Endothelial cell of umbilical vein (primary cell): ENCODE results near the gene EFCAB13. TPM values are rescaled to one million over a fixed set of nuclear protein-coding genes. Genes with fewer than 3 reads are reported as not detected.

Experiments
- BruUV-seq: library from RNA; stranded (reverse); fragments of 400-500 nt; replicated peaks from 2 replicates; lab custom pipeline; 2021; lab: Mats Ljungman, UMichigan
- CTCF ChIA-PET: fragments of 300-600, 350-600 bp; sonication (Branson Sonifier 250); formaldehyde crosslinking; loops from one replicate; lab custom pipeline; 2021; ENCODE audit warnings: antibody characterized with exemption, inconsistent platforms; lab: Charles Lee
- POLR2A ChIA-PET: fragments of 300-600, 350-600 bp; sonication (Branson Sonifier 250); formaldehyde crosslinking; loops from one replicate; lab custom pipeline; 2021; ENCODE audit warnings: antibody characterized with exemption, inconsistent platforms; lab: Charles Lee
- DNase-seq: peaks from one replicate; pipeline ENCODE4 v3.0.0-alpha.2; 2011; ENCODE audit warnings: low read depth, low spot score
- FAIRE-seq: peaks from 2 replicates; lab custom pipeline; 2011; peaks lifted over from hg19 to GRCh38; lab: Jason Lieb, UNC
- H2AFZ ChIP-seq: 2 replicates; pipeline ENCODE4 v1.6.0; 2012; ENCODE audit warnings: low read depth, low read length, control low read depth, inconsistent platforms
- H3K27ac ChIP-seq: 2 replicates; pipeline ENCODE4 v1.5.1; 2011; ENCODE audit warnings: low read depth, mild to moderate bottlenecking, control low read depth, low read length, moderate library complexity; ENCODE audit not compliant: insufficient read depth
- H3K27me3 ChIP-seq, 2 experiments: 2 replicates each; pipeline versions ENCODE4 v1.6.0 to v1.6.1; 2011; ENCODE audit warnings: low read length in 2 of 2, mixed read lengths in 1 of 2; ENCODE audit not compliant: control insufficient read depth in 2 of 2, insufficient read depth in 2 of 2
- H3K36me3 ChIP-seq, 2 experiments: 2 replicates in 1 of 2; 3 replicates in 1 of 2; pipeline ENCODE4 v1.5.1; 2011; ENCODE audit warnings: low read length in 2 of 2, mild to moderate bottlenecking in 1 of 2, moderate library complexity in 1 of 2; ENCODE audit not compliant: control insufficient read depth in 2 of 2, insufficient read depth in 2 of 2; ENCODE audit errors: extremely low read depth in 1 of 2
- H3K4me1 ChIP-seq: 3 replicates; pipeline ENCODE4 v1.5.1; 2011; ENCODE audit warnings: mild to moderate bottlenecking, low read length; ENCODE audit not compliant: control insufficient read depth, insufficient read depth; ENCODE audit errors: extremely low read depth
- H3K4me2 ChIP-seq: 2 replicates; pipeline ENCODE4 v1.6.1; 2011; ENCODE audit warnings: low read length, control low read depth, mixed read lengths; ENCODE audit not compliant: insufficient read depth
- H3K4me3 ChIP-seq, 3 experiments: fragments of 200-600 bp in 1 of 3; sonication (generic), shearing (Covaris generic) in 1 of 3; replicated peaks in 1 of 3; 2 replicates each; pipeline ENCODE4 v1.5.1; 2011 to 2016; ENCODE audit warnings: control low read depth in 3 of 3, low read length in 3 of 3, mild to moderate bottlenecking in 2 of 3, inconsistent platforms in 1 of 3, low read depth in 1 of 3, moderate library complexity in 1 of 3; ENCODE audit not compliant: insufficient read depth in 1 of 3
- H3K79me2 ChIP-seq: 2 replicates; pipeline ENCODE4 v1.6.0; 2012; ENCODE audit warnings: low read length, inconsistent platforms; ENCODE audit not compliant: control insufficient read depth, insufficient read depth
- H3K9ac ChIP-seq: replicated peaks from 2 replicates; pipeline ENCODE3; 2011; ENCODE audit warnings: low read length, control low read depth; ENCODE audit not compliant: insufficient read depth; ENCODE audit errors: extremely low read depth
- H3K9me1 ChIP-seq: replicated peaks from 3 replicates; pipeline ENCODE4 v1.6.0; 2011; ENCODE audit warnings: mild to moderate bottlenecking, low read length; ENCODE audit not compliant: control insufficient read depth, insufficient read depth; ENCODE audit errors: extremely low read depth
- H3K9me3 ChIP-seq: replicated peaks from 2 replicates; pipeline ENCODE4 v1.5.1; 2012; ENCODE audit warnings: low read length, inconsistent platforms; ENCODE audit not compliant: control insufficient read depth, insufficient read depth
- H4K20me1 ChIP-seq: replicated peaks from 2 replicates; pipeline ENCODE3; 2011; ENCODE audit warnings: mild to moderate bottlenecking, low read length; ENCODE audit not compliant: control insufficient read depth, insufficient read depth; ENCODE audit errors: extremely low read depth
- CTCF ChIP-seq, 2 donors: IDR thresholded peaks; 1 replicate in 1 of 2; 2 replicates in 1 of 2; pipeline ENCODE4 v1.5.1; 2011; ENCODE audit warnings: low read length in 2 of 2, mild to moderate bottlenecking in 2 of 2, moderate library complexity in 2 of 2, control low read depth in 1 of 2, inconsistent platforms in 1 of 2, low read depth in 1 of 2; ENCODE audit not compliant: insufficient read depth in 1 of 2; ENCODE audit errors: extremely low read depth in 1 of 2
- EZH2 ChIP-seq: IDR thresholded peaks from 2 replicates; pipeline ENCODE4 v1.6.1; 2012; ENCODE audit warnings: borderline replicate concordance, low read depth, mild to moderate bottlenecking, moderate library complexity, low read length, inconsistent platforms; ENCODE audit not compliant: severe bottlenecking
- FOS ChIP-seq: IDR thresholded peaks from 2 replicates; pipeline ENCODE4 v1.6.1; 2011; ENCODE audit warnings: mild to moderate bottlenecking, low read length, moderate library complexity, borderline replicate concordance; ENCODE audit not compliant: insufficient read depth
- GATA2 ChIP-seq: IDR thresholded peaks from 2 replicates; pipeline ENCODE4 v1.7.0; 2011; ENCODE audit warnings: low read depth, mild to moderate bottlenecking, moderate library complexity, mixed read lengths, low read length; ENCODE audit not compliant: insufficient read length, insufficient read depth
- JUN ChIP-seq: IDR thresholded peaks from 2 replicates; pipeline ENCODE4 v1.6.1; 2011; ENCODE audit warnings: borderline replicate concordance, low read depth; ENCODE audit not compliant: insufficient read length, insufficient read depth
- MAX ChIP-seq: IDR thresholded peaks from 2 replicates; pipeline ENCODE4 v1.6.1; 2011; ENCODE audit not compliant: insufficient read depth, insufficient read length
- MYC ChIP-seq: IDR thresholded peaks from one replicate; pipeline ENCODE4 v1.6.1; 2011; ENCODE audit warnings: mild to moderate bottlenecking, low read depth, low read length
- POLR2A ChIP-seq: IDR thresholded peaks from 2 replicates; pipeline ENCODE4 v1.6.1; 2012; ENCODE audit warnings: low read depth, mild to moderate bottlenecking, control low read depth, low read length
- POLR2AphosphoS5 ChIP-seq: IDR thresholded peaks from 2 replicates; pipeline ENCODE4 v1.6.1; 2012; ENCODE audit warnings: low read depth, mild to moderate bottlenecking, control low read depth, low read length, moderate library complexity; ENCODE audit not compliant: insufficient read depth
- dilution Hi-C: fragments of 300-500 bp; cut with MboI; formaldehyde crosslinking; loops from one replicate; pipeline ENCODE4 v1.15.0; 2019; ENCODE audit warnings: low sequenced_read_pairs; ENCODE audit not compliant: extremely low pct_ligation_motif_present
- intact Hi-C: fragments of 100-400 bp; cut with micrococcal nuclease; formaldehyde crosslinking; loops from one replicate; pipeline ENCODE4 v1.10.0; 2022
- polyA plus RNA-seq, 4 experiments: library from polyadenylated mRNA; depleted of rRNA in 3 of 4; stranded (reverse) in 3 of 4; unstranded in 1 of 4; fragments of >200 nt; gene quantifications; 2 replicates each; pipeline versions ENCODE4 v1.2.1 to v1.2.3, GENCODE V29; 2011 to 2012; ENCODE audit warnings: missing spikeins in 1 of 4
- total RNA-seq: library from RNA; stranded (reverse); gene quantifications from 2 replicates; pipeline ENCODE4 v1.2.3, GENCODE V29; 2021

Gene EFCAB13
- total and polyA plus RNA-seq, 2 donors (not counting 3 experiments of a cell fraction or from before 2014, with no cell fraction given) = 0.86 to 12.9 TPM

GRCh38 chr17:47288531-47289116 is 35.1 kb upstream of the EFCAB13 start:
- H3K4me2 ChIP-seq = no peak overlapping the region
- no peaks in the 10 kb centered on the region for H3K27me3 ChIP-seq
- no peak overlapping the region for H3K27ac ChIP-seq
- intact Hi-C loops (no loop called here), dilution Hi-C loops (no loop called here)
- no peak overlapping the region for H2AFZ ChIP-seq
- no peaks in the 10 kb centered on the region for H4K20me1 ChIP-seq
- no peak overlapping the region for H3K9ac ChIP-seq
- H3K36me3 ChIP-seq = peaks cover 3 to 43% of the 10 kb centered on the region in 2 experiments
- FAIRE-seq = no peak
- DNase-seq = no peak
- no peak overlapping the region for H3K4me3 ChIP-seq
- no peaks in the 10 kb centered on the region for H3K4me1 ChIP-seq
- H3K79me2 ChIP-seq = no peaks in the 10 kb centered on the region
- ChIA-PET CTCF (interaction anchor here (0.6 to 0.8 kb wide), 2 partner anchors 22 to 45 kb away, joined by 3 read pairs; no protein-coding TSS in a partner anchor), POLR2A (no interaction called here)
- BruUV-seq = no TSS peak
- TF ChIP-seq POLR2A (no peak), POLR2AphosphoS5 (no peak), GATA2 (no peak), MAX (no peak), MYC (no peak), EZH2 (no peak), FOS (no peak), JUN (no peak), CTCF (IDR thresholded peaks at IDR 0.05; ENCODE audit: extremely low read depth in 1 of 2, insufficient read depth in 1 of 2, low read depth in 1 of 2, low read length in 2 of 2) (no peak)
- no peaks in the 10 kb centered on the region for H3K9me1 ChIP-seq
- no peaks in the 10 kb centered on the region for H3K9me3 ChIP-seq
